SK-N-SH (cell line): ENCODE measurements around the gene CRTC1. TPM values are rescaled to one million over a fixed set of nuclear protein-coding genes. Genes with fewer than 3 reads are reported as not detected.

Experiments
- CTCF ChIA-PET: fragments of 300-600, 350-600 bp; formaldehyde crosslinking; extraction: SDS; loops from one replicate; lab custom pipeline; 2021; lab: Yijun Ruan, JAX
- POLR2A ChIA-PET: fragments of 350-600 bp; sonication (Branson Sonifier 250); formaldehyde crosslinking; extraction: SDS; loops from one replicate; lab custom pipeline; 2020; ENCODE audit warnings: antibody characterized with exemption, inconsistent platforms; lab: Yijun Ruan, JAX
- DNase-seq: peaks from one replicate; pipeline ENCODE4 v3.0.0; 2012
- H2AFZ ChIP-seq: fragments of 200-600 bp; sonication (generic); 2 replicates; pipeline ENCODE4 v1.8.1; 2016; ENCODE audit warnings: antibody characterized with exemption, mild to moderate bottlenecking, low read depth
- H3F3A ChIP-seq: fragments of 200-600 bp; sonication (generic); replicated peaks from 2 replicates; pipeline ENCODE3; 2016; ENCODE audit warnings: antibody characterized with exemption, mild to moderate bottlenecking; ENCODE audit not compliant: insufficient read depth
- H3K27ac ChIP-seq, 2 experiments: fragments of 200-500 bp in 1 of 2; fragments of 200-600 bp in 1 of 2; sonication (Bioruptor generic) in 1 of 2; sonication (generic), shearing (Covaris generic) in 1 of 2; 2 replicates each; pipeline versions ENCODE4 v1.5.1 to v1.6.1; 2014 to 2016; ENCODE audit warnings: low read depth in 2 of 2, inconsistent platforms in 1 of 2, low read length in 1 of 2, mild to moderate bottlenecking in 1 of 2, mixed read lengths in 1 of 2
- H3K27me3 ChIP-seq: fragments of 200-600 bp; sonication (generic), shearing (Covaris generic); 2 replicates; pipeline ENCODE4 v1.6.1; 2016; ENCODE audit warnings: mixed run types; ENCODE audit not compliant: insufficient read depth
- H3K36me3 ChIP-seq, 2 experiments: fragments of 200-500 bp in 1 of 2; fragments of 200-600 bp in 1 of 2; sonication (Bioruptor generic) in 1 of 2; sonication (generic) in 1 of 2; replicated peaks in 1 of 2; 2 replicates each; pipeline versions ENCODE3 to v1.5.1; 2014 to 2016; ENCODE audit warnings: low read length in 1 of 2, mild to moderate bottlenecking in 1 of 2; ENCODE audit not compliant: insufficient read depth in 2 of 2, control insufficient read depth in 1 of 2
- H3K4me1 ChIP-seq, 2 experiments: fragments of 200-500 bp in 1 of 2; fragments of 200-600 bp in 1 of 2; sonication (Bioruptor generic) in 1 of 2; sonication (generic), shearing (Covaris generic) in 1 of 2; 2 replicates each; pipeline versions ENCODE4 v1.5.1 to v1.6.1; 2014 to 2016; ENCODE audit warnings: low read depth in 1 of 2, low read length in 1 of 2, mixed run types in 1 of 2; ENCODE audit not compliant: insufficient read depth in 2 of 2, control insufficient read depth in 1 of 2
- H3K4me2 ChIP-seq: fragments of 200-600 bp; sonication (generic), shearing (Covaris generic); 2 replicates; pipeline ENCODE4 v1.6.1; 2017; ENCODE audit warnings: mixed run types
- H3K4me3 ChIP-seq, 2 experiments: fragments of 200-500 bp in 1 of 2; fragments of 200-600 bp in 1 of 2; sonication (Bioruptor generic) in 1 of 2; sonication (generic), shearing (Covaris generic) in 1 of 2; 2 replicates each; pipeline versions ENCODE4 v1.5.1 to v1.8.1; 2014 to 2016; ENCODE audit warnings: low read depth in 2 of 2, inconsistent platforms in 1 of 2, low read length in 1 of 2, mild to moderate bottlenecking in 1 of 2, mixed read lengths in 1 of 2, moderate library complexity in 1 of 2
- H3K79me2 ChIP-seq: fragments of 200-600 bp; sonication (generic); 2 replicates; pipeline ENCODE4 v1.8.1; 2017; ENCODE audit warnings: mild to moderate bottlenecking; ENCODE audit not compliant: insufficient read depth
- H3K9ac ChIP-seq: fragments of 200-600 bp; sonication (generic); 2 replicates; pipeline ENCODE4 v1.6.1; 2017; ENCODE audit warnings: mixed run types
- H3K9me2 ChIP-seq: fragments of 200-600 bp; sonication (generic); 2 replicates; pipeline ENCODE4 v1.6.1; 2017; ENCODE audit warnings: mixed run types
- H3K9me3 ChIP-seq: fragments of 200-600 bp; sonication (generic); 2 replicates; pipeline ENCODE4 v1.6.1; 2017; ENCODE audit warnings: mixed run types, mild to moderate bottlenecking, moderate library complexity
- H4K20me1 ChIP-seq: fragments of 200-600 bp; sonication (generic); 2 replicates; pipeline ENCODE4 v1.6.1; 2017; ENCODE audit warnings: mild to moderate bottlenecking, mixed run types; ENCODE audit not compliant: insufficient read depth
- EZH2phosphoT487 ChIP-seq: fragments of 200-600 bp; sonication (generic); IDR thresholded peaks from 2 replicates; pipeline ENCODE4 v1.6.1; 2017; ENCODE audit warnings: low read depth, mixed run types, mild to moderate bottlenecking, antibody characterized with exemption, moderate library complexity, borderline replicate concordance
- FOXJ3 ChIP-seq: sonication (generic); formaldehyde crosslinking; IDR thresholded peaks from 2 replicates; pipeline ENCODE4 v1.5.1; 2020; ENCODE audit warnings: mild to moderate bottlenecking, missing genetic modification reagents
- GABPA ChIP-seq: IDR thresholded peaks from 2 replicates; pipeline ENCODE4 v1.4.0; 2012; ENCODE audit warnings: low read depth, mild to moderate bottlenecking
- GATA2 ChIP-seq: sonication (generic); formaldehyde crosslinking; IDR thresholded peaks from 2 replicates; pipeline ENCODE4 v1.5.0; 2020; ENCODE audit warnings: mild to moderate bottlenecking, missing genetic modification reagents
- RAD21 ChIP-seq: IDR thresholded peaks from 2 replicates; pipeline ENCODE4 v1.6.1; 2012; ENCODE audit warnings: mild to moderate bottlenecking, low read length
- REST ChIP-seq: IDR thresholded peaks from 2 replicates; pipeline ENCODE4 v1.6.1; 2012; ENCODE audit warnings: mild to moderate bottlenecking, low read depth, low read length, moderate library complexity
- SMC3 ChIP-seq: IDR thresholded peaks from 2 replicates; pipeline ENCODE4 v1.6.1; 2012; ENCODE audit warnings: low read depth, low read length, improper control_type of control experiment
- USF1 ChIP-seq: IDR thresholded peaks from 2 replicates; pipeline ENCODE4 v1.4.0; 2012; ENCODE audit warnings: low read depth, borderline replicate concordance
- ZBTB33 ChIP-seq: IDR thresholded peaks from 2 replicates; pipeline ENCODE4 v1.4.0; 2012; ENCODE audit warnings: low read depth, borderline replicate concordance
- WGBS: methylation state at CpG from one replicate; pipeline ENCODE4 v1.1.6; 2017; ENCODE audit warnings: low lambda C conversion rate; 5-methylcytosine and 5-hydroxymethylcytosine counted together
- polyA plus RNA-seq, 3 experiments: library from polyadenylated mRNA; depleted of rRNA; stranded (reverse); fragments of >200 nt; gene quantifications; 2 replicates each; pipeline ENCODE4 v1.2.3, GENCODE V29; 2012

Gene CRTC1
- polyA plus RNA-seq, 1 of the 3 experiments (the other 2 are of a cell fraction): 5.0 TPM

- 93% methylated on average over 11 of the region's 11 CpGs for WGBS
- ChIA-PET CTCF (no interaction called here), POLR2A (no interaction called here)
- Histone ChIP-seq H3K27ac (no peak overlapping the region; a peak in 1 of 4 replicates), H3K36me3 (peaks cover 0 to 3% of the 10 kb centered on the region in 2 experiments), H3K4me3 (no peak overlapping the region), H4K20me1 (peaks cover 34% of the 10 kb centered on the region), H3K9ac (no peak overlapping the region), H3K79me2 (peaks cover 25% of the 10 kb centered on the region), H3K4me2 (no peak overlapping the region), H3K9me3 (no peaks in the 10 kb centered on the region), H3K27me3 (no peaks in the 10 kb centered on the region), H2AFZ (no peak overlapping the region), H3K4me1 (peaks cover 0 to 29% of the 10 kb centered on the region in 2 experiments; a peak in 1 of 4 replicates), H3K9me2 (no peaks in the 10 kb centered on the region), H3F3A (peaks cover 8% of the 10 kb centered on the region)
- TF ChIP-seq ZBTB33: no peak
- TF ChIP-seq SMC3: no peak
- TF ChIP-seq RAD21: no peak
- TF ChIP-seq GATA2 (CRISPR knock-in tag): no peak
- DNase-seq: peak; percentile 55
Observed at GRCh38 chr19:18710186-18710585, 26.7 kb downstream of the CRTC1 start.

GRCh38 chr19:18710996-18711751, 27.7 kb downstream of the CRTC1 start:
- Histone ChIP-seq H2AFZ (no peak overlapping the region), H3K9ac (no peak overlapping the region)

More at GRCh38 chr19:18710996-18711751, 27.7 kb downstream of the CRTC1 start:
- H3K9me2 ChIP-seq: no peaks in the 10 kb centered on the region
- H3K27ac ChIP-seq: no peak overlapping the region
- no peaks in the 10 kb centered on the region for H3K27me3 ChIP-seq
- peak; percentile 20 for DNase-seq
- peaks cover 17% of the 10 kb centered on the region; the same call in 1 of the 2 replicates for H3K79me2 ChIP-seq
- H3K9me3 ChIP-seq: no peaks in the 10 kb centered on the region
- peaks cover 0 to 3% of the 10 kb centered on the region in 2 experiments for H3K36me3 ChIP-seq
- TF ChIP-seq FOXJ3 (CRISPR knock-in tag) (no peak), SMC3 (no peak), EZH2phosphoT487 (no peak), GABPA (no peak), USF1 (no peak), REST (no peak)
- H4K20me1 ChIP-seq: peaks cover 37% of the 10 kb centered on the region
- ChIA-PET CTCF (interaction anchor here (0.7 to 2.2 kb wide), 3 partner anchors 11 to 136 kb away, joined by 3 to 10 read pairs (median 6); no protein-coding TSS in a partner anchor), POLR2A (no interaction called here)
- no peak overlapping the region for H3K4me2 ChIP-seq
- H3K4me1 ChIP-seq: peaks cover 0 to 29% of the 10 kb centered on the region in 2 experiments; a peak in 1 of 4 replicates
- 91% methylated on average over 17 of the region's 28 CpGs for WGBS
- H3F3A ChIP-seq: peaks cover 6% of the 10 kb centered on the region
- no peak overlapping the region for H3K4me3 ChIP-seq
